HG03575 (cell line): ENCODE data around the gene NPIPA1.
"Not testable (repeated sequence)": the region's sequence is repeated elsewhere in the genome, so short reads cannot be mapped to it uniquely, and the experiment has no call there.

Experiments used
- ATAC-seq: cut with Tn5 transposase; IDR thresholded peaks from one replicate; pipeline ENCODE4 v1.9.1; 2021; ENCODE audit not compliant: unreplicated experiment, insufficient number of reproducible peaks, low FRiP score; ENCODE audit errors: extremely low read depth

The NPIPA1 gene

DNA sequence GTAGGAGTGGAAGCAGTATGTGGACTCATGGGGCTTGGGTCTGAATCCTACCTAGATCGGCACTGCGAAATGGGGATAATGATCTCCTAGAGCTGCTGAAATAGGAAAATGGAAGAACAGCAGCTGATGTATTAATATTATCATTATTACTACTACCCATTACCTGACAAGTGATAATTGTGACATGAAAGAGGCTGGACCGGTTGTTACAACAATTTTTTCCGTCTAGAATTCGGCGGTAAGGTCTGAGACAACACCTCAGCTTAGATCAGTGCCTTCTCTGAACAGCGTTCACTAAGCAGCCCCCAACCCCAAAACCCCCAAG is 37.0 kb downstream of the NPIPA1 start:
- not testable (repeated sequence) for ATAC-seq

DNA sequence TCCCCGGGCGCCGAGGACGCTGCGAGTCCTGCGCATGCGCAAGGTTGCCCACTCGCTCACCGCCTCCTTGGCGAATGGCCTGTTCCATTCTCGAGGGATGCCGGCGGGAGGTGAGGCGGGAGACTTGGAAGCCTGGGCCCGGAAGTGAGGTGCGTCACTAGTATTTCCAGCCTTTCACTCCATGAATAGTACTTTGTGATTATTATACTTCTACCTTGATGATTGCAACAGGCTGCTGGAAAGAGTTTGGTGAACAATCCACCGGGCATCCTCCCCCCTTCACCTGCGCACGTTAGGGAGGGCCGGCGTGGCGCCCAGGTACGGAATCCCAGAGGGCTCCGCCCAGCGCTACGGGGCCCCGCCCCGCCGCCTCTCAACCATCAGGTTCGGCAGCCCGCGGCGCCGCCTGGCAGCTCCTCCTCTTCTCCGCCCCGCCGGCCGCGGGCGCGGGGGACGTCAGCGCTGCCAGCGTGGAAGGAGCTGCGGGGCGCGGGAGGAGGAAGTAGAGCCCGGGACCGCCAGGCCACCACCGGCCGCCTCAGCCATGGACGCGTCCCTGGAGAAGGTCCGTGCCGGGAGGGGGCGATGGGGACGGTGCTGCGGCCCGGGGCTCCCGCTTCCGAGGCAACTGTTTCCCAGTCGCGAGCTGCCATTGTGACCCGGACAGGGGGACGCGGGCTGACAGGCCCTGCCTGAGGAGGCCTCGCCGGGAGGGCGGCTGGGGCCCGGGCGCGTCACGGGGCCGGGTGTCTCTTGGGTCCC is 37.6 kb downstream of the NPIPA1 start, which contains the start of gene PDXDC1:
Gene PDXDC1 (plus strand): TSS at position 371 of the 762 bp plus-strand sequence. CDS start 174 bp downstream, at position 545.
- not testable (repeated sequence) for ATAC-seq

DNA sequence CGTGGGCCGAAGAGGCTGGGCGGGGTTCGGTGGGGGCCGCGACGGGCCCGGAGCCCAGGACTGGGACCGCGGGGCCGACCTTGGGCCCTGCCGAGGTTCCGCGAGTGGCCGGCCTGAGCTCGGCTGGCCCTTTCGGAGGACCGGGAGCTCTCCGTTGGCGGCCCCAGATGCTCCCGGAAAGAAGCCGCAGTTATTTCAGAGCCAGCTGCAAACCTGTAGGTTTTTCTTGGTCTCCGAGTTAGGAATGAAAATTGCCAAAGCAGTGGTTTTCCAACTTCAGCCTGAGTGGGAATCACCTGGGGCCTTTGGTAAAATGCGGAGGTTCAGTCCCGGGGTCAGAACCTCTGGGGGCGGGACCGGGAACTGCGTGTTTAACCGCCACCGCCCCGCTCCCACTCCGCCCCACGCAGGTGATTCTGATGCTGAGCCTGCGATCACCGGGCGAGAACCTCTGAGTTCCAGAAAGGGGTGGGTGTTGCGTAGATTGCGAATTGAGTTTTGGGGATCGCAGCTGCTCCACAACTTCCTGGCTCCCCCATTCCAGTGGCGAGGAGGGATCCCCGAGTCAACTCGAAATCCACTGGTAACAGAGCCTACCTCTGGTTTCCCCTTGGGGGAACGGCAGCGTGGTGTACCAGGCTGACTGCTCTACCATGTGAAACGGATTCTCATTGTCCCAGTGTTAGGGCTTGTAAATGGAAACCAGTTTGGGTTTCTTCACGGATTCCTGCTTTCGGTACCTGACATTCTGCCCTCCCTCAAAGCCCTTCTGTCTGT is 38.4 kb downstream of the NPIPA1 start:
- ATAC-seq = not testable (repeated sequence)

DNA sequence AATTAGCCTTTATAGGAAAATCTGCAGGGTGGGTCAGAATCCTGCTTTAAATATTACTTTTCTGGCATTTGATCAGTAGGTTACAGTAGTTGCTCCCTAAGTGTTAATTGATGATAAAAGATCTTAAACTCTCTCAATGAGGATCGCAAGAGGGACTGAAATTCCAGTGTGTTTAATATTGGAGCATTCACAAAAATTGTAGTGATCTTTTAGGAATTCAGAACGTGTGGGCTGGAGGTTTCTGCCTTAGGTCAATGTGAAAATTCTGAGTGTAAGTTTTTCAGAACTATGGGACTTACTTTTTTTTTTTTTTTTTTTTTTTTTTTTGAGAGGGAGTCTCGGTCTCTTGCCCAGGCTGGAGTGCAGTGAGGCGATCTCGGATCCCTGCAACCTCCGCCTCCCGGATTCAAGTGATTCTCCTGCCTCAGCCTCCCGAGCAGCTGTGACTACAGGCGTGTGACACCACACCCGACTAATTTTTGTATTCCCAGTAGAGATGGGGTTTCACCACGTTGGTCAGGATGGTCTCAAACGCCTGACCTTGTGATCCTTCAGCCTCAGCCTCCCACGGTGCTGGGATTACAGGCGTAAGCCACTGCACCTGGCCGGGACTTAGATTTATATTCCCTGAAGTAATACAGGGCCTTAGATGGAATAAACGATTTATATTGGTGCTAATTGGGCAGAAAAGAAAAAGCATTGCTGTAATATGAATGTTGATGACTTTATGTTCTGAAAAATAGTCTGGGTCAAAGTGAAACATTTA is 39.9 kb downstream of the NPIPA1 start:
- ATAC-seq = not testable (repeated sequence)

DNA sequence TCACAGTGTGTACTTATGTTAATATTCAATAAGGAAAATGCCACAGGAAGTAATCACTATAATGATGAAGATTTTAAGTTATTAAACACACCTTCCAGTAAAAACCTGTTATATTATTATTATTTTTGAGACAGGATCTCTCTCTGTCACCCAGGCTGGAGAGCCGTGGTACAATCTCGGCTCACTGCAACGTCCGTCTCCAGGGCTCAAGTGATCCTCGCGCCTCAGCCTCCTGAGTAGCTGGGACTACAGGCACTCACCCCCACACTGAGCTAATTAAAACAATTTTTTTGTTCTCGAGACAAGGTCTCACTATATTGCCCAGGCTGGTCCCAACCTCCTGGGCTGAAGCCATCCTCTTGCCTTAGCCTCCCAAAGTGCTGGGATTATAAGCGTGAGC is 41.0 kb downstream of the NPIPA1 start:
- ATAC-seq = not testable (repeated sequence)

DNA sequence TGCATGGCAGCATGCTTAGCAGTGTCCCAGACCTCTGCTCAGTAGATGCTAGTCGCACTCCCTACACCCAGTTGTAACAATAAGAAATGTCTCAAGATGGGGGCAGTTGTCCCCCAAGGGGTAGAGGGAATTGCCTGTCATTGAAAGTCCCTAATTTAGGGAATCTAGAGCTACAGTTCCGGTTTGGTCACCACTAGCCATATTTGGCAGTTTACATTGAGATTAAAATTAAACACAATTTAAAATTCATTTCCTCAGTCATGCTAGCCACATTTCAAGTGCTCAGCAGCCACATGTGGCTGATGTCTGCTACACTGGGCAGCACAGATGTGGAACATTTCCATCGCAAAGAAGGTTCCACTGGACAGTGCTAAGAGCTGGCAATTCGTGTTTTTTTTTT is 41.7 kb downstream of the NPIPA1 start:
- ATAC-seq = not testable (repeated sequence)

DNA sequence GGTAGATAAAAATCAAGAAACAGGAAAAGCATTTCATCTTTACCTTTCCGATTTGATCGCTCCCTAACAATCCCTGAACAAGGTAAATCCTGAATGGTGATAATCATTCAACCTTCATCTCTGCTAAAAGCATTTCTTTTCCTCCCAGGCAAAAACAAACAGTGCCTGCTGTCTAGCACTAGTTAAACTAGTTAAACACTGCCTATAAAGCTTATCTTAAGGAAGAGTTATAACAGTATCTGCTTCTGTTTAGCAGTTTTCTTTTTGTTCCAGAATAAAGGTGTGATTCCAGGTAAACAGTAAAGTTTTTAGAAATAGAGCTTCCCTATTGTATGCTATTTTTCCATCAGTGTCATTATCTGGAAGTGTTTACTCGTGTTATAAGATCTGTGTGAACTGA is 44.0 kb downstream of the NPIPA1 start:
- not testable (repeated sequence) for ATAC-seq

DNA sequence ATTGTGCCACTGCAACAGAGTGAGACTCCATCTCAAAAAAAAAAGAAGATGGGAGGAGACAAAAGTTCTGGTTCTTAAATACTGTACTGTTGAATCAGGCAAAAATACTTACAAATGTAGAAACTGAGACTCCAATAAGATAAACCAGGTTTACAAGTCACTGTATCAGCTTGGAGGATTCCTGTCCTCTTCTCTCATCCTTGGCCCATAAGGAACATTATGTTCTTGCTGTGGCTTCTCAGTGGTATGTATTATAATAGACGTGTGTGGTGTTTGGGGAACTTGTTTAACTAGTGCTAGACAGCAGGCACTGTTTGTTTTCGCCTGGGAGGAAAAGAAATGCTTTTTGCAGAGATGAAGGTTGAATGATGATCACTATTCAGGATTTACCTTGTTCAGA is 45.3 kb downstream of the NPIPA1 start:
- ATAC-seq = not testable (repeated sequence)

DNA sequence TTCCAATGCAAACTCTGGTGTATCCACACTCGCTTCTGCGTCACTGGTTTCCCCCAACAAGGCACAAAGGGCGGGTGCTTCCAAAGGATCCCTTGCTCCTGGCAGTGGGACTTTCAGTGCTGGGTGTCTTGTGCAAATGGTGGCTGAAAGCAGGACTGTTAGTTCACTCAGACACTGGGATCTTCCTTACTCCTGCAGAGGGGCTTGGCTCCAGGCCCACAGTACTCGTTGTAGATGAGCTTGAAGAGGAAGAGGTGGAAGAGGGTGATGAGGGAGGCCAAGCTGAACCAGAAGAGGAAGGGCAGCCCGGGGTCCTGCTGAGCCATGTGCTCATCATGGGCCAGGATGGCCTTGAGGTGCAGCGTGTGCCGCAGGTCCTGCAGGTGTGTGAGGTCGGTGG is 50.8 kb downstream of the NPIPA1 start:
- not testable (repeated sequence) for ATAC-seq

DNA sequence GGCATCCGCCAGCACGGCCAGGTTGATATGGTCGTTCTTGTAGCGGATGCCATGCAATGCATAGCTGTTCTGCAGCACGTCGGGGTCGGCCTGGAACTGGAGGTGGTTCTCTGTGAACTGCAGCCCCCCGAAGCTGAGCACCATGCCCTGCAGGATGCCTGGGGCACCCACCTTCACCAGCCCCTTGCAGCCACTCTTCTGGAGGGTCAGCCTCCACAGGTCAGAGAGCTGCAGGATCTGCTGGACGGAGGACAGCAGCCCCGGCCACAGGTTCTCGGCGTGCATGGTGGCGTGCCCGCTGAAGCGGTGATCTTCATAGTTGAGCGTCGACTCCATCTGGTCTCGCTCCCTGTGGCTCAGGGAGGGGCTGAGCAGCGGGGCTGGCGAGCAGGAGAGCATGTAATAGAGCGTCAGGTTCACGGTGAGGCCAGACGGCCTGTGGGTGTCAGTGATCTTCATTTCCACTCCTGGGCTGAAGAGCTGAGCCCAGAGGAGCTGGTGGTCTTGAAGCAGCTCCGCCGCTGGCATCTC is 51.5 kb downstream of the NPIPA1 start:
- not testable (repeated sequence) for ATAC-seq

DNA sequence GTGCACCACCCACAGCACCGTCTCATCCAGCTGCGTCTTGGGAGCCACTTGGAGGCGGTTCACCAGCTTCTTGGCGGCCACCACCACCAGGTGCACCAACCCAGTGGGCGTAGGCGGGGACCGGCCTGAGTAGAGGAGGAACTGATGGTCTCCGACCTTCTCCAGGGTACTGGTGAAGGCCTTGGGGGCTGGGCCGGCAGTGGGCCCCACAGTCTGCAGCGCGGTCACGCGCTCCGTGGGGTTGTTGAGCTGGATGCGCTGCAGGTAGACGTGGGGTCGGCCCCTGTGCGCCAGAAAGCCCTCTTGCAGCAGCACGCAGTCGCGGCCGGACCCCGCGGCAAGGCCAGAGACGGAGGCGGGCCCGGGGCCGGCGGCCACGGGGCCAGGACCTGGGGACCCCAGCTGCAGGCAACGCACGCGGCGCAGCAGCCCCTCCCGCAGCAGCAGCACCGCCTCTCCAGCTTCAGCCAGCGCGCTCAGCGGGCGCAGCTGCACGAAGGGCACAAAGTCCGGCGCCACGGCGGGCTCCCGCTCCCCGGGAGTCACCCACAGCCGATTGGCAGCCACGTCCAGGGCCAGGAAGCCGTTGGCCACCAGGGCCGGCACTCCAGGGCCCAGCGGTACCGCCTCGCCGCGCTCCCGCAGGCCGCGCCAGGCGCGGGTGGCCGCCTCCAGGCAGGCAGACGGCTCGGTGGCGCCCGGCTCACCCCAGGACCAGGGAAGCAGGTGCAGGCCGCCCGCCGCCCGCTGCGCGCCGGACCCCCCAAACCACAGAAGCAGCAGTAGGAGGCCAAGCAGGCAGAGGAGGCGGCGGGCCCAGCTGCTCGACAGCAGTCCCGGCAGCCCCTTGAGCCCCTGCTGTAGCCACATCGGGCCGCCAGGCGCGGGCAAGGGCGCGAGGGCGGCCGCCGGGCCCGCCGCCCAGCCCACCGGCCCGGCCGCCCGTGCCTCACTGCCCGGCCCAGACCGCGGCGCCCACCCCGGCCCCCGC is 52.3 kb downstream of the NPIPA1 start:
- not testable (repeated sequence) for ATAC-seq

DNA sequence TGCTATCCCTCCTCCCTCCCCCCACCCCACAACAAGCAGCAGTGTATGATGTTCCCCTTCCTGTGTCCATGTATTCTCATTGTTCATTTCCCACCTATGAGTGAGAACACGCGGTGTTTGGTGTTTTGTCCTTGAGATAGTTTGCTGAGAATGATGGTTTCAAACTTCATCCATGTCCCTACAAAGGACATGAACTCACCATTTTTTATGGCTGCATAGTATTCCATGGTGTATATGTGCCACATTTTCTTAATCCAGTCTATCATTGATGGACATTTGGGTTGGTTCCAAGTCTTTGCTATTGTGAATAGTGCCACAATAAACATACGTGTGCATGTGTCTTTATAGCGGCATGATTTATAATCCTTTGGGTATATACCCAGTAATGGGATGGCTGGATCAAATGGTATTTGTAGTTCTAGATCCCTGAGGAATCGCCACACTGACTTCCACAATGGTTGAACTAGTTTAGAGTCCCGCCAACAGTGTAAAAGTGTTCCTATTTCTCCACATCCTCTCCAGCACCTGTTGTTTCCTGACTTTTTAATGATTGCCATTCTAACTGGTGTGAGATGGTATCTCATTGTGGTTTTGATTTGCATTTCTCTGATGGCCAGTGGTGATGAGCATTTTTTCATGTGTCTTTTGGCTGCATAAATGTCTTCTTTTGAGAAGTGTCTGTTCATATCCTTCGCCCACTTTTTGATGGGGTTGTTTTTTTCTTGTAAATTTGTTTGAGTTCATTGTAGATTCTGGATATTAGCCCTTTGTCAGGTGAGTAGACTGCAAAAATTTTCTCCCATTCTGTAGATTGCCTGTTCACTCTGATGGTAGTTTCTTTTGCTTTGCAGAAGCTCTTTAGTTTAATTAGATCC is 56.3 kb downstream of the NPIPA1 start:
- ATAC-seq = not testable (repeated sequence)

DNA sequence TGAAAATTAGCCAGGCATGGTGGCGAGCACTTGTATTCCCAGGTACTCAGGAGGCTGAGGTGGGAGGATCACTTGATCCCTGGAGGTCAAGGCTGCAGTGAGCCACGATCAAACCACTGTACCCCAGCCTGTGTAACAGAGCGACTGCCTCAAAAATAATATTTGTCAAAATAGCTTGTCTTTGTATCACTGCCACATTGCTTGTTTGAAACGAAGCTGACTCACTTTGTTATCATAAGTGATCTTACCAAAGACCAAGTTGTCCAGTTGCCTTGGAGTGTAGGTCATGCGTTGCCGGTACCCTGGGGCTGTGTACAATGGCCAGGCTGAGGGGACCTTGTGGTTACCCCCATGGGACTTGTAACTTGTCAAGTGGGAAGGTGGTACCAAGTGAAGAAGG is 59.5 kb downstream of the NPIPA1 start:
- not testable (repeated sequence) for ATAC-seq

DNA sequence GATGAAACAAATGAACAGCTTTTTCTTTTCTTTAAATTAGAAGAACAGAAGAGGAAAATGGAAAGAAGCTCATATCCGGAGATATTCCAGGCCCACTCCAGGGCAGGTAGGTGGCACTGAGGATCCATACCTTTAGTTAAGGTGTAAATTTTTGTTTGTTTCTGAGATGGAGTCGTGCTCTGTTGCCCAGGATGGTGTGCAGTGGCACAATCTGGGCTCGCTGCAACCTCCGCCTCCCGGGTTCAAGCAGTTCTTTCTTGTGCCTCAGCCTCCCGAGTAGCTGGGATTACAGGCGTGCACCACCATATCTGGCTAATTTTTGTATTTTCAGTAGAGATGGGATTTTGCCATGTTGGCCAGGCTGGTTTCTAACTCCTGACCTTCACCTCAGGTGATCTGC is 61.1 kb downstream of the NPIPA1 start:
- not testable (repeated sequence) for ATAC-seq

DNA sequence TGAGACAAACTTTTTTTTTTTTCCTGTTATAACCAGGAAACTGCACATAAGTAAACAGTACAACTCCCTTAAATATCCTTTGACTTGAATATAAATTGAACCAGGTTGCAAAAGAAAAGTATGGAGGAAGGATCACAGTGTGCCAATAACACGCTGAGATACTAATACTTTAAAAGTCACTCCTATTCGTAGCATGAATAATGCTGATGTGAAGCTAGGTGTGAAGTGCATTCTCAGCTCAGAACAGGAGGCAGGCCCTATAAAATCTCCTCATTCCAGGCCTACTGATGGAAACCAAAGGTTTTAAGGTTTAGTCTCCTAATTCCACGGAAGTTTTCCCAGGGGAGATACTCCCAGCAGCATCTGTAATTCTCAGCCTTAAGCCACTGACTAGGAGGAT is 62.6 kb downstream of the NPIPA1 start:
- not testable (repeated sequence) for ATAC-seq
